GM18870 (cell line): ENCODE results near the gene HEPHL1.

Source experiments
- ATAC-seq: cut with Tn5 transposase; IDR thresholded peaks from one replicate; pipeline ENCODE4 v1.9.1; 2021; ENCODE audit warnings: moderate library complexity; ENCODE audit not compliant: unreplicated experiment

Gene HEPHL1

DNA sequence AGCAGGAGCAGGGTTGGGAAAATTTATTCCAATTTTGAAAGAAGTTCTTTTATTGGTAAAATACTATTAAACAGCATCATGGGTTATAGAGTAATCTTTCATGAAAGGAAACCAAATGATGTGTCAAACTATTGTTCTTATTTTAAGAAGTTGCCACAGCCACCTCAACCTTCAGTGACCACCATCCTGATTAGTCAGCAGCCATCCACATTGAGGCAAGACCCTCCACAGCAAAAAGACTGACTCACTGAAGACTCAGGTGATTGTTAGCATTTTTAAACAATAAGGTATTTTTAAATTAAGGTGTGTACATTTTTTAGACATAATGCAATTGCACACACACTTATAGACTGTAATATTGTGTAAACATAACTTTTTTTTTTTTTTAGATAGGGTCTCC lies 3.7 kb upstream of the HEPHL1 start:
- ATAC-seq, result no peak

DNA sequence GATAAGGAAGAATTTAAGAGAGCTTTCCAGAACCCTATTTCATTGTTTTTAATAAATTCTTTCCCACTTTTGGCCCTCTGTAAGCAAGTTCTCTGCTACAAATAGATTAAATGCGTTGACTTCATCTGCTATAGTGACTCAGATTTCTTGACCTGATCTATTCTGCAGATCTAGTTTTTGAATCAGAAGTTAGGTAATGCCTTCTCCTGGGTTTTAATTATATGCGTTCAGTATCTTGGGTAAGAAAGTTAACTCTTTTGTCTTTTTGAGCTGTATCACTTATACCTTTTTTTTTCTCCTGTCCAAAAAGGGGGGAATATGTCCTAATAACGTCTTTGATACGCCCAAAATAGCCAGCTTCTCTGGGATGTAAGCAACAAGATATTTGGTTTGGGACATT lies 2.4 kb upstream of the HEPHL1 start:
- no peak for ATAC-seq

DNA sequence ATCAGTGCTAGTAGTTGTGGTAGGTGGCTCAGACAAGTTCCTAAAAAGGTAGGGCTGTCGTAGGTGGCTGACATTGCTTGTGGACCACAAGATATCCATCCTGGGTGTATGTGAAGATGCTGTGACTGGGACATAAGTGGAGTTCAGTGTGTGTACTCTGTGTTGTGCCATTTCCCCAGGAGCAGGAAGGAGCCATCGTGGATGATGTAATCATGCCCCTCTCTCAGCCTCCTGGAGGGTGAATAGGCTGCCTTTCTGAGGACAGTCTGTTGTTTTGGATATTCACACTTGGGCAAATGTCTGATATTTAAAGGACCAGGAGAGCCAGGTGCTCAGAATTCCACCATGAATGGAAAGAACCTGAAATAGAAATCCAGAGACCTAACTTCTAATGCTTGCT lies 2.7 kb downstream of the HEPHL1 start:
- ATAC-seq, result no peak

DNA sequence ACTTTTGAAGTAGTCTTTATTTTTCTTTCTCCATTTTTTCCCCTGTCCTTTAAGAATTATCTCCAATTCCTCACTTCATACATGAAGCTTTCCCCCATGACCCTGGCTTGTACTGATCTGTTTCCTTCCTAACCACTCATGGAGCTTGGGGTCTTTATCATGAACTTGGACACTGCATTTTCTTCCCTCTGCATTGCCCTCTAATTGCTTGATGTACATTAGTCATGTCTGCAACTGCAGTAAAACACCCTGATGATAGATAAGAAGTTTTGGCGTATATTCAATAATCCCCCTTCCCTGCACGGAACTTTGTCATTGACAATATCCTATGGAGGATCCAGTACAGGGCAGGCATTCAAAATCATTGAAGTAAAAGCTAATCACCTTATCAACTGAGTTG lies 3.4 kb downstream of the HEPHL1 start:
- no peak for ATAC-seq

DNA sequence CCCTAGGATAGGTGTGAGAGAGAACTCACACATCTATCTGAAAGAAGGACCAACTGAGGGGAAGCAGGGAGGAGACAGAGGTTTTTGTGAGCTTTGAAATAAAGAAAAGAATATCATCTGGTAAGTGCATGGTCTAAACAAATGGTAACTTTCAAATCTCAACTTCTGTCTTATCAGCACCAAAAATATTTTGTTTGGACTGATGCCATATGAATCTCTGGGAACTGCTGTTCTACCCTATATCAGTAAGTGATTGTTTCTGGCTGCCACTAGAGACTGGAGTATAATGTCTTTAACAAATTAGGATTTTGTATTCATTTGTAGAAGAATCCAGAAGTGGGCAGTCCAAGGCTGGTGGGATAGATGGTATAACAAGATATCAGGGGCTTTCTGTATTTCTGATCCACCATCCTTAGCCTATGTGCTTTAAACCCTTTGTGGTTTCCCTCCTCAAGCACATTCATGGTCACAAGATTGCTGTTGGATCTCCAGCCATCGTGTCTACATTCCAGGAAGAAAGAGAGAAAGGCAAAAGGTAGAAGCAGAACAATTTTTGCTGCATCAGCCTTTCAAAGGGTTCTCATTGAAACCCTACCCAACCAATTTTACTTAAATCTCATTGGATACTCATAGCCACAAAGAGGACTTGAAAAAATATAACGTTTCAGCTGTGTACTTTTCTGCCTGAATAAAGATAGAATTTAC lies 4.7 kb downstream of the HEPHL1 start:
- no peak for ATAC-seq

DNA sequence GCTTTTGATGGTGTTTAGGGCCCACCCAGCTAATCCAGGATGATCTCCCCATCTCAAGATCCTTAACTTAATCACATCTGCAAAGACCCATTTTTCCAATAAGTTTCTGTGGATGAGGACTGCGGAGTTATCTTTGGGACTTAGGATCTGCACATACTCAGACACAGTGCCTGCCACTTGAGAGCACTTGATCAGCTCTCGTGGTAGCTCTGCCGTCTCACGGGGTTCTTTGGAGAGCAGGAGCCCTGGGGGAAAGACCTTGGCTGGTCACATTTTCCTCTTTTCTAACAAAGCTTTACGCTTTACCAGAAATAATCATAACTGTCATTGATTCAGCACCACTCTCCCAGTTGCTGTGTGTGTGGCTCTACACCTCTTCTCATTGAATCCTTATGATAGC lies 6.1 kb downstream of the HEPHL1 start:
- no peak for ATAC-seq

DNA sequence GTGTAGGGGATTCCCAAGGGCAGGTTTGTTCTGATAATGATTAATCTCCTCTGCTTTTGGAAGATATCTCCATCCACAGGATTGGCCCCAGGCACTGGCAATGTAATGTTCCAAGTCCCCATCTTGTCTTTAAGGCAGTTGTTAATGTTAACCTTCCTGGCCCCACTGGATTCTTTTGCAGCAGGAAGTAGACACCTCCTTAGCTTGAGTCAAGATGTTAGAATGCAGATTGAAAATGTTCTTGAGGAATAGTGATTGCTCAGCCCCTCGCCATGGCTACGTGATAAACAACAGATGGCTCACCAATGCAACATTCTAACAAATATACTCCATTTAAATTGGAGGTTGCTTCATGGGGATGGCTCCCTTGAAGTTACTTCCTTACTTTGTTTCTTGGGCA lies 7.3 kb downstream of the HEPHL1 start:
- ATAC-seq, result no peak

DNA sequence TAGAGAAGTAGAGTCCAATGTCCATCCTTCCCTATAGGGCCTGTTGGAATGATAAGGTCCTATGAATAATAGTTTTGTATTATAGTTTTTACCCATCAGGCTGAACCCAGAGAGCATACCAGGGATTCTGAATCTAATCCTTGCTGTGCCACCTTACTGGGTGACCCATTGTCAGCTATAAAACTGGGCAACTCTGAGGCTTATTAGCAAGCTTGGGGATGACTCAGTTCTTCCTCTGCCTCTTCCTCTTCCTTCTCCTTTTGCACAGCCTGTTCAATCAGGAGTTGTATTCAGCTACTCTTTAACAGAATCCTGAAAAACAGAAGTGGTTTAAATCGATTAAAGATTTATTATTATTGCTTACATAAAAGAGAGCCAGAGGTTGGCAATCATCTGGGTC lies 8.9 kb downstream of the HEPHL1 start:
- no peak for ATAC-seq

DNA sequence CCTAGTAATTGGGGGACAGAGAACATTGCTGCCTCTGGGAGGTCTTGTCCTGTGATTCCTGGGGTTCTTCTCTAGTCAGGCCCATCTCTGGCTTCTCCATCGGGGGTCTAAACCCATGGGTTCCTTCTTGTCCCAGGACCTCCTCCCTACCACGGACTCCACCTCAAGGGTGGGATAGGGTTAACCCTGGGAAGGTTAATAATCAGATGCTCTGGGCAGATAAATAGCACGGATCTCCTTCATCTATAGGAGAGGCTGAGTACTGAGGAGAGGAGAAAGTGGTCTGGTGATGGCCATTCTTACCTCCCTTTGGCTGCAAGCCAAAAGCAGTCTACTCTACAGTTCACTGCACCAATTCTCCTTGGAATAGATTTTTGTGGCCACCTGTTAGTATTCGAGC lies 10.5 kb downstream of the HEPHL1 start:
- ATAC-seq, result no peak

DNA sequence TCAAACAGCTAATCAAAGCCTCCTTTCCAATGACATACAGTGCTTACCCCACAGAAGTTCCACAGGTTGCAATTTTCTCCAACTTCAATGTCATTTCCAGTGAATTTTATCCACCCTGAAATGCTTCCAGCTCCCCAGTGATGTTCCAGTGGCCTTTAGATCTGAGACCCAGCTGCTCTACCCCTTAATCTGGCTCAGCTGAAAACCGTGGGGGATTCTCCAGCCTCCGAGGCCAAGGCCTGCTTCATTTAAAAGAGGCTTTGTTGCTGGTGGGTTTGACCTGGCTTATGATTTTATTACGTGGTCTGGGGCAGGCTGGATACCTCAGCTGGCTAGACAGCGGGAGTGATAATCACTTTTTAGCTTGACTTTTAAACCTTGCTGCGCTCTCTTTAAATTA lies 10.9 kb downstream of the HEPHL1 start:
- ATAC-seq, result no peak

DNA sequence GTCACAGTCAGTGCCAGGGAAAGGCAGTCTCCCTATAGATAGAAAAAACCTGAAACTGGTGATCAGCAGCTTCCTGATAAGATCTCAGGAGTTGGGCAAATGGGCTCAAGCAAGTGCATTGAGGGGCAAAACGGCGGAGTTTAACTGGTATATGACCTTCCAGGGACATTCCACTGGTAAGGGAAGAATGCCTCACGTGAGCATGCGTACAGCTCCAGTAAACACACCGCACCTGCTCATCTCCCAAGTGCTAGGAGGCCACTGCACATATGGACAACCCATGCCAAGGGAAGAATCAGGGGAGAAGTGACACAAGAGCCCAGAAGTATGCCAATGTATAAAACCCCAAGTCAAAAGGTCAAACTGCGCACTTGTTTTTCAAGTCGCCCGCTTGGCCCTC lies 11.6 kb downstream of the HEPHL1 start:
- no peak for ATAC-seq

DNA sequence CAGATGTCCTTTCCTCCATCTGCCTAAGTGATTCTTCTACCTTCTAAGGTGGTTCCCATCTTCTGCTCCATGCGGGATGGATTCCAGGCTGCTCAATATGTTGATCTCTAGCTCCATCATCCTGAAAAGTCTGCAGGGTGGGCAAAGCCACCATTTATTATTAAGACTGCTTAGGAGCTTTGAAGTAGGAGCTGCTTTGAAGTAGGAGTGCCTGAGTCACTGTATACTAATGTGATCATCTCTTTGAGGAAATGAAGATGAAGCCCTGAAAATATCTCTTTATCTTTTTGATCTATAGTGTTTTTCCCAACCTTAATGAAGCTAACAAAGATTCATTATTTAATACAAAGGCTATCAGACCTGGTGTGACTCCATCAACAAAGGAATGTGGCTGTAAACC lies 13.1 kb downstream of the HEPHL1 start:
- no peak for ATAC-seq

DNA sequence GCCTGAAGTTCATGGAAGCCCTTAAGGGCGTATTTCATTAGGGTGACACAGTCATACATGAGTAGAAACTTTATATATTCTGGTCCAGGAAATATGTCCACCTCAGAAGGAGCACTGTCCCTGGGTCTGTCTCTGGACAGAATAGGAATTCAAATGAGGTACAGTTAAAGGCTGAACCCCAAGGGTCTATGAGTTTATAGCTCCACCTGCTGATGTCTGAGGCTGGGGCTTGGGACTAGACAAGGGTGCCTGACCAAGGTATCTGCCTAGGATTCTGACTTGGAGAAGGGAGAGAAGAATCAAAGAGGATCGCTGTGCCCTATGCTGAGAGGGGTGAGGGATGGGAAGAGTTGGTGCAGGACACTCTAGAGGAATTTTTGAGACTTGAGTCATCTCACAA lies 14.9 kb downstream of the HEPHL1 start:
- no peak for ATAC-seq

DNA sequence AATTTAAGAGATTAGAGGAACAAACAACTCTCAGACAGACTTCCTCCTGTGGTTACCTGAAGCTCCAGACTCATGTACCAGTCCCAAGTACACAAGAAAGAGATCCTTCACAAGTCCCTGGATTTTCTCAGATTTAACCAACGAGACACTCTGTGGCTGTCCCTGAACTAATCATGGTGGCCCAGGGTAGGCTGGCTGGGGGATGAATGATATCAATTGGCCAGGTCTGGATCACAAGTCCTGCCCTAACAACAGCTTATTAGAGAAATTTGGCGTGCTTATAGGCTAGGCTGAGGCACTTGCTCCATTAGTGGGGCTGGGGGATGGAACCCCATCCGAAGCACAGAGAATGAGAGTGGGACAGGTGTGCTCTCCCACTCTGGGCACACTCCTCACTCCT lies 22.1 kb downstream of the HEPHL1 start:
- no peak for ATAC-seq

DNA sequence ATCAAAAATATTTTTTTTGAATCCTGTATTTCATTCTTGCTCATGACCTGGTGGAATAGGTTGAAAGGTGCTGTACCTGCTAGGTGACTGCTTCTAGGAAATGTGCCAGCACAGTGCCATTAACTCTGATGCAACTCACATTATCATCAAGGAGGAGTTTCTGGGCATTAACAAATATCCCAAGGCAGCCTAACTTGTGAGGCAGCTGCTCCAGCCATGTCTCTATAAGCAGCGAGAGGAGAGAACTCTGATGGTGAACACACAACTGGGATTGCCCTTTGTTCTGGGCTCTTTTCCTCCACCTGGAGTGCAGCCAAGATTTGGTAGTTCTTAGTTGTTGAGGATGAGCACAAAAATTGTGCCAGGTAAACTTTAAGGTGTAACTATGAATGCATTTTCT lies 25.6 kb downstream of the HEPHL1 start:
- no peak for ATAC-seq

DNA sequence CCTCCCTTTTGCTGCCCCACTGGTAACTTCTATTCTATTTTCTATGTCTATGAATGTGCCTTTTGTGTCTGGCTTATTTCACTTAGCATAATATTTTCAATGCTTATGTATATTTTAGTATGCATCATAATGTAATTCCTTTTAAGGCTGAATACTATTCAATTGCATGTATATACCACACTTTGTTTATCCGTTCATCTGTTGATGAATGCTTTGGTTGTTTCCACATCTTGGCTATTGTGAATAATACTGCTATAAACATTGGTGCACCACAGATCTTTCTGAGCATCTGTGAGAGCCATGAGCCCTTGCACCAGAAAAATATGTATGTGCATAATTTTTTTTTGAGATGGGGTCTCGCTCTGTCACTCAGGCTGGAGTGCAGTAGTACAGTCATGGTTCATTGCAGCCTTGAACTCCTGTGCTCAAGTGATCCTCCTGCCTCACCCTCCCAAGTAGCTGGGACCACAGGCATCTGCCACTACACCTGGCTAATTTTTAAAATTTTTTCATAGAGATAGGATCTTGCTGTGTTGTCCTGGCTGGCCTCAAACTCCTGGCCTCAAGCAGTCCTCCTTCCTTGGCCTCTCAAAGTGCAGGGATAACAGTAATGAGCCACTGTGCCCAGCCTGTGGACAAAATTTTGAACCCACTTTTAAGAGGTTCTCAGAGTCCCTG lies 27.0 kb downstream of the HEPHL1 start:
- ATAC-seq, result no peak

DNA sequence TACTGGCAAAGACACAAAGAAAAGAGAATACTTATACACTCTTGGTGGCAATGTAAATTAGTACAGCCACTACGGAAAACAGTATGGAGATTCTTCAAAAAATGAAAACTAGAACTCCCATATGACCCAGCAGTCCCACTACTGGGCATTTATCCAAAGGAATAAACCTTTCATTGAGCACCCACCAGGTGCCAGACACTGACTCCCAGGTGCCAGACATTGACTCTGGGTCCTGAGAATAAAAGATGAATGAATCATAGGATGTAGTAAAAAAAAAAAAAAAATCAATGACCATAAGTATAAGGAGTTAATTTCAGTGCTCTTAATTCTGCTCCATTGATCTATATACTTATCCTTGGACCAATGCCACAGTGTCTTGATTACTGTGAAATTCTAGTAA lies 28.2 kb downstream of the HEPHL1 start:
- no peak for ATAC-seq

DNA sequence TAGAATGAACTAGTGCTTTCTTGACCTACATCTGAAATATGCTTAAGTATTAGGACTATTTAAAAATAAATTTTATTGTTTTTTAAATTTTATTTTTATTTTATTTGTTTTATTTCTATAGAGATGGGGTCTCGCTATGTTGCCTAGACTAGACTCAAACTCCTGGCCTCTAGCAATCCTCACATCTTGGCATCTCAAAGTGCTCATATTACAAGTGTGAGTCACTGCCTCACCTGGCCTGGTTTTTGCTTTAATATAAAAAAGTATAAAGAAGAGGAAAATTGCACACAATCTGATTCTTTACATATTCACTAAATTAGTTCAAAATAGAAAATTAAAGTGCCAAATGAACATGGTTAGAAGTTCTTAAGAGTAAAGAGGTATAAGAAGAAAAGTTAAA lies 37.5 kb downstream of the HEPHL1 start:
- ATAC-seq, result no peak

DNA sequence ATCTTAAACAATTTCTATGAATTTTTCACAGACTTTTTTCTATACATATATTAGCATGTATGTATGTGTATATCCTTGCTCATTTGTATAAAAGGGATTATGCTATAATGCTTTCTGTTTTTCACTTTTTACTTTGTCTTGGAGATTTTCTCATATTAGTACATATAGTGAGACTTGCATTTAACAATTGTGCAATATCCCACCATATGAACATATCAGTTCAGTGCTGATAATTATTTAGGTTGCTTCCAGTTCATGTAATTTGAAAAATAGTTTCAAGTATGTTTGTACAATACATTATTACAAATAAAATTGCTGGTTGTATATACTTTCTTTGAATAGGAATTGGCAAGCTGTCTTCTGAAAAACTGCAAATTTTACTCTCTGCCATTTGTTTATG lies 37.9 kb downstream of the HEPHL1 start:
- no peak for ATAC-seq

DNA sequence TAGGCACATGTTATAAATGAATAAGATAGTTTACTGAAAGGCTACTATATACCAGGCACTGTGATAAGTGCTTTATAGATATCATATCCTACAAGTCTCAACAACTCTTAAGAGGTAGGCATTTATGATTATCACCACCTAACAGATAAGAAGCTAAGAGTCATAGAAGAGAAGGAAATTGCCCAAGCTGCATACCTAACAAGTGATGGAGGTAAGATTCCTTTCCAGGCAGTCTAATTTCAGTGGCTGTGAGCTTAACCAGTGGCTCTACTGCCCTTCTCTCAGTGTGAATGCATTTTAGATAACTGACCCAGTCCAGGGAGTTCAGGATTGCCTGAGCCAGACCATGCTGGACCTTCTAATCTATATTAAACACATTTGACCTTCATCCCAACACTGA lies 39.2 kb downstream of the HEPHL1 start:
- ATAC-seq, result no peak

DNA sequence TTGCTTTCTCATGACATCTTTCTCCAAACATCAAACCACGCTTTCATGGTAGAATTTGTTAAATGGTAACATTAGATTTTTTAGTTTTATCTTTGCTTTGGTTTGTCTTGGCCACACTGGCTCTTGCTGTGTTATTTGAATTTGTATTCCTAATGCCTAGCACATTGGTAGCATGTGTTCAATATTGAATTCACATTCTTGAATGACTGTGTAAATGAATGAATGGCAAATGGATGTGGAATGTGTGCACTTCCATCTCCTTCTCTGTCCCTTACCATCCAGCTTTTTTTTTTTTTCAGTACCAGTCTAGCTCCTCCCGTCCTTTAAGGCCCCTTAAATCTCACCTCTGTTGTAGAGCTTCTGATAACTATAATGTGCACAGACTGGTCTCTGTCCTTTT lies 41.2 kb downstream of the HEPHL1 start:
- no peak for ATAC-seq

DNA sequence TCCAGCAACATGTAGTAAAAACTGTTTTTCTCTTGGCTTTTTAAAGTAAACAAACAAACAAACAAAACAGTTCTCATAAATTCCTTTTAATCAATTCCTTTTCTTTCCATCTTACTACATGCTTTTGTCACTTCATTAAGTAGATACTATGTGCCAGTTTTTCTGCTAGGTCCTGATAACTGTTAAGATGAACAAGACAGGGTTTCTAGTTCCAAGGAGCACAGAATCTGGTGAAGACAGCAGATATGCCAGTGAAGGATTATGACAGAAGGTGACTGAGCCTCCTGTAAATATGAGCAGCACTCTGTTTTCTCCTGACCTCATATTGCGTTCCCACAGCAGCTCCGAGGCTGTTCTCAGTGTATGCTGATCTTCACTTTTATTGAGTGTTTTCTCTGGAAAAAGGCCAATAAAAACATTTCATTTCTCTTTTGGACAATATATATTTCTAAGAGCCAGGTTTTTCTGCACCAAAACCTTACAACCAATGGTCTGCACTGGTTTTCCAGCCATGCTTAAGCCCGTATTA lies 45.8 kb downstream of the HEPHL1 start:
- ATAC-seq, result no peak

DNA sequence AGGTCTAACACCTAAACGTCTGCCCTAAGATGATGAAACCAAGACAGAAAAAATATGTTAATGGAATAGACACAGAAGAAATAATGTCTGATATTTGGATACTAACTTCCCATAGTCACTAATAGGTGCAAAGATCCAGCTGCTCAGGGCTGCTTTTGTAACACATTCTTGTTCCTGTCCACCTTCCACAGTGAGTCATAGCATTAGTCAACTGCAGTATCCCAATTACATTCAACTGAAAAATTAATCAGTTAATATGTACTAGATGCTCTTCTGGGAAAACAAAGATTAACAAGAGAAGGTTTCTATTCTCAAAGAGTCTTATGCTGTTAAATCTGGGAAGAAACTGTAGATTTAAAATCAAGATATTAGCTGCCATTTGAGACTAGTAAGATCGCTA lies 47.6 kb downstream of the HEPHL1 start:
- no peak for ATAC-seq
